GM18519 (cell line): ENCODE data around the gene CMTM8.
"Not testable (repeated sequence)": the region's sequence is repeated elsewhere in the genome, so short reads cannot be mapped to it uniquely, and the experiment has no call there.

Experiments used
- ATAC-seq: cut with Tn5 transposase; IDR thresholded peaks from one replicate; pipeline ENCODE4 v1.9.1; 2021; ENCODE audit warnings: mild to moderate bottlenecking, moderate library complexity; ENCODE audit not compliant: unreplicated experiment, low FRiP score

The CMTM8 gene

DNA sequence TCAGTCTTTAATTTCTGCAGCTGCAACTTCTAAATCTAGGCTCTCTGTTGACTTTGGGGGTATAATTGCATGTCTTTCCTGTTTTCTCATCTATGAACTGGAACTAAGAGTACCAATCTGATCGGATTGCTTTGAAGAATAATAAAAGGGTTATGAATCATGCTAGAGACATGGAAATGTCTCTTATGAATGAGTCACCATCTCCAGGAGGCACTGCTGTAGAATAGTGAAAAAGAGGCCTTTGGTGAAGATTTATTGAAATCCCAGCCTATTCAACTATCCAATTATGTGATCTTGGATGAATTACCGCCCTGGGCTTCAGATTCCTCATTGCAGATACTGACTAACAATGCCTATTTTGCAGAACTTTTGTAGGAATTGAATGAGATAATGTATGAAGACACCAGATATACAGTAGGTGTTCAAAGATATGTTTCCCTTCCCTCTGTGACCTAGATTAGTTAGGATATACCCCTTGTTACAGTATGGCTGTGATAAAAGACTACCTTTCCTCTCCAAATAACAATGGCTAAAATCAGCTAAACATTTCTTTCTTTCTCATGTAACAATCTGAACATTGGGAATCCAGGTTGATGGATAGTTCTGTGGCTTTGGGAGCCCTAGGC, 11.5 kb upstream of the CMTM8 start:
- no peak for ATAC-seq

DNA sequence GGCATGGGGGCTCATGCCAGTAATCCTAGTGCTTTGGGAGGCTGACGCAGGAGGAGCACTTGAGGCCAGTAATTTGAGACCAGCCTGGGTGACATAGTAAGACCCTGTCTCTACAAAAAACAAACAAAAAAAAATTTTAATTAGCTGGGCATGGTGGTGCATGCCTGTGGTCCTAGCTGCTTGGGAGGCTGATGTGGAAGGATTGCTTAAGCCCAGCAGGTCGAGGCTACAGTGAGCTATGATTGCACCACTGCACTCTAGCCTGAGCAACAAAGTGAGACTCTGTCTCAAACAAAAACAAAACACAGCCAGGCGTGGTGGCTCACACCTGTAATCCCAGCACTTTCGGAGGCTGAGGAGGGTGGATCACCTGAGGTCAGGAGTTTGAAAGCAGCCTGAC, 9.7 kb upstream of the CMTM8 start:
- ATAC-seq = not testable (repeated sequence)

- ATAC-seq = no peak
Measured at GRCh38 chr3:32229565-32229964, 8.9 kb upstream of the CMTM8 start.

DNA sequence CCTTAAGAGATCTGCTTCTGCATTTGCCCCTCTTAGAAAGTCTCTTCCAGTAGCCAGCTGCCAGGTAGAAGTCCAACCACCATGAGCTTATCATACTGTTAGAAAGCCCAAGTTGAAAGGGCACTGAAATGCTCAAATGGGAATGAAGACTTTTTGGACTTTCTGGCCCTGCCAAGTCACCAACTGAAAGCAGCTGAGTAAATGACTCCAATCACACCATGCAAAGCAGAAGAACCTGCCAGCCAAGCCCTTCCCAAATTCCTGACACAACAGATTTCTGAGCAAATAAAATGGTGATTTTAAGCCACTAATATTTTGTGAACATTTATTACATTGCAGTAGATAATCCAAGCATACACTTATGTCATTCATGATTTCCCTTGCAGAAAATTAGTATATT, 2.1 kb upstream of the CMTM8 start:
- no peak for ATAC-seq

- ATAC-seq = no peak
Measured at GRCh38 chr3:32237670-32238452, 619 bp upstream of the CMTM8 start.

DNA sequence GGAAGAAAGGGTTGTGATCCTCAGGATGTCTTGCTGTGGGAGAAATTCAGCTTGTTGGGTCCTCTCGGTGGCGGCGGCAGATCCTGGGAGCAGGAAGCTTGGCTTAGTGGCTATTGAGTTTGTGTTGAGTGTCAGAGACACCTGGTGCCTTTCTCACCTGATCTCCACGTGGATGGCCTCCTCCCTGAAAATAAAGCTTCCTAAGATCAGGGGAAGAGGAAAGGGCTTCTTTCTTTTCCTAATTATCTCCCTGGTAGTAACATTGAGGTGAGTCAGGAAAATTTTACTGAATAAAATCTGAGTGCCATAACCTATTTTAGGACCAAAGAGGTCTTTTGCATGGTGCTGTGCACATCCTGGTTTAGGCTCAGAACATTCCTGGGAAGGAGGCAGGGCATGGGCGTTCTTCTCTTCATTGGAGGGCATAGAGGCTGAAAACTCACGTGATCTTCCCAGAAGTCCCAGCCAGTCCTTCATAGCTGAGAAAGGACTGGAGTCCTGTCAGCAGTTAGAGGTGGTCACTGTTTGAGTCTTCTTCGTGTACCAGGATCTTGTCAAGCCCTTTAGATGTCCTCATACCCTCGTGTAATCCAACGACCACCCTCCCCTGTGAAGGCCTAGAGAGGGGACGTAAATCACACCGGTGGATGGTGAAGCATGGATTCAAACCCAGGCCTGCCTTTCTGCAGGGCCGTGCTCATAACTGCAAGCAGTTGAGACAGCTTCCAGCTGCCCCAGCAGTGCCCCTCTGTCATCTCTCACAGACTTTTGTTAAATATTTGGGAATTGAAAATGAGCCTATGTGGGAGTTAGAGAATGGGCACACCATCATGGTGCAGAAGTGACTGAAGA, 1.1 kb downstream of the CMTM8 start:
- no peak for ATAC-seq

DNA sequence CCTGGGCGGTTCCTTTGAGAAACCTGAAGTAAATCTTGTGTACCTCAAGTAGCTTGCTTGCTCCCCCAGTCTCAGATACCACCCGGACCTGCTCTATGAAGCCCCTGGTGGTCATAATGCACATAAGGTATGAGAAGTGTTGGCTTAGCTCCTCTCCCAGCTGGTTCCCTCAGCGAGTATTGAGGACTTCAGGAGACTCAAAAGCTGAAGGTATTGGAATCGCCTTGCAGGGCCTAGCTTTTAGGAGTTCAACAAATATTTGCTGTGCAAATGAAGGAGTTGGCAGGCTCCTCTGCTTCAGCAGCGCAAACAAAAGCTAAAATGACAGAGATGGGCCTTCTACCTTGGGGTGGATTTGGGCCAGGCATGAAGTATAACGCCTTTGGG, 1.7 kb downstream of the CMTM8 start:
- ATAC-seq = no peak

DNA sequence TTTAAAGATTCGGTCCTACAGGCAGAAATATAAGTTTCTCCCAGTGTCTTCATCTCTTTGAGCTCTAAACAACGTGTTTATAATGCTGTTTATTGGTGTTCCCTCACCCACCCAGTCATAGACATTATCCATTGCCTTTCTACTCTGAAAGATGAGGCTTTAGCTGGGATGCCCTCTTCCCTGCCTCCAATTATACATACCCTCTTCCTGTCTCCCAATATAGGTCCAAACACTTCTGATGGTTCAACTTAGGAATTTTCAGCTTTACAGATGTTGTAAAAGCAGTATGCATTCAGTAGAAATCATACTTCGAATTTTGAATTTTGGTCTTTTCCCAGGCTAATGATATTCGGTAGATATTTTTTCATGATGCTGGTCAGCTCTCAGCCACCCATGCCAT, 2.6 kb downstream of the CMTM8 start:
- ATAC-seq = no peak

DNA sequence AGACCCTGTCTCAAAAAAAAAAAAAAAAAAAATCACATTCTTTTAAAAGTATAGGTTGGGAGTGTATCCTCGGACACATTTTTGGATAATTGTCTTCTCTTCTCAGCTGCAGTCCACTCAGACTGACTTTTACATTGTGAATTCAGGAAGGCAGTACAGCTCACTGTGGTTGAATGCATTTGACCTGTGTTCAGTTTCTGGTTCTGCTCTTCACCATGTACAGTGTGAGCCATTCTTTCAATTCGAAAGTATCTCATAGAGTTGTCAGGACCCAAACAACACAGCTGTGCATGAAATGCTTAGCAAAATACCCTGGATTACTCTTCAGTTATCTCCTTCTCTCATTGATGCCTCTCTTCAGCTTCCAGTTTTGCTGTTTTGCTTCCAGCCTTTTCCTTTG, 5.0 kb downstream of the CMTM8 start:
- ATAC-seq = no peak

DNA sequence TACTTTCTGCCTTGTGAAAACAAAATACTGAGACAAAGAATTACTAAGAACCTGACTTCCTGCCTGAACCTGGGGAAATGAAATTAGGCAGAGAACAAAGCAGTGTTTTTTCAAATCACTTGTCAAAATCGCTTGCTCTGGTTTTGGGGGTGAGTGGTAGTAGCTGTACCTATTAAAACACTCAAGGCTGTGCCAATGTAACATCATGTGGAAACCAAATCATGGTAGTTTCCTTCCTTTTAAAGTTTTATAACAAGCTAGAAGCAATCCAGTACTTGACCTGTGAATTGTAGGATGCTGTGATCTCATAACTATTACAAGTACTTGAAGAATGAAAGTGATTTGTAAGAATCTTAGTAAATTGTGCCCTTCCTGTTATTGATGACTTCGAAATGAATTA, 6.7 kb downstream of the CMTM8 start:
- no peak for ATAC-seq

- ATAC-seq = no peak
Measured at GRCh38 chr3:32246079-32246675, 7.7 kb downstream of the CMTM8 start.

DNA sequence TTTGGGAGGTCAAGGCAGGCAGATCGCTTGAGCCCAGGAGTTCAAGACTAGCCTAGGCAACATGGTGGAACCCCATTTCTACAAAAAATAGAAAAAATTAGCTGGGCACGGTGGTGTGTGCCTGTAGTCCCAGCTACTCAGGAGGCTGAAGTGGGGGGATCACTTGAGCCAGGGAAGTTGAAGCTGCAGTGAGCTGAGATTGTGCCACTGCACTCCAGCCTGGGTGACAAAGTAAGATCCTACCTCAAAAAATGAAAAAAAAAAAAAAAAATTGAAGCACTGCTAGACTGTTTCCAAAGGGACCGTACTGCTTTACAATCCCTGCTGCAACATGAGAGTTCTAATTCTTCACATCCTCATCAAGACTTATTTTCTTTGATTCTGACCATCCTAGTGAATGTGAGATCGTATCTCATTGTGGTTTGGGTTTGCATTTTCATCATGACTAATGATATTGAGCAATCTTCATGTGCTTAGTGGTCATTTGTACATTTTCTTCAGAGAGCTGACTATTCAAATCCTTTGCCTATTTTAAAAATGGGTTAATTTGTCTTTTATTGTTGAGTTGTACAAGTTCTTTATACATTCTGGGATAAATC, 10.8 kb downstream of the CMTM8 start:
- ATAC-seq = no peak

DNA sequence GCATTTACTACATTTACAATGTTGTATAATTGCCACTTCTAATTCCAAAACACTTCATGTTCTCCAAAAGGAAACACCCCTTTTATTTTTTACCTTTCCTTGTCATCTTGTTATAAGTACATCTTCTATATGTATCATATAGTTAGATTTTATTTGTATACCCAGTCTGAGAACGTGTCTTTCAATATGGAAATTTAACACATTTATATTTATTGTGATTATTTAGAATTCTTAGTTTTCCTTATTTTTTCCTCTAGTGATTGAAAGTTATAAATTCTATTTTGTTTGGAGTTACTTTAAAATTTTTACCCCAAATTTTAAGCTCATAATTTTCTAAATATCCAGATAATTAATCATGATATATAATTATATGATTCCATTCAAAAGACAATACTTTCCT, 15.8 kb downstream of the CMTM8 start:
- no peak for ATAC-seq

DNA sequence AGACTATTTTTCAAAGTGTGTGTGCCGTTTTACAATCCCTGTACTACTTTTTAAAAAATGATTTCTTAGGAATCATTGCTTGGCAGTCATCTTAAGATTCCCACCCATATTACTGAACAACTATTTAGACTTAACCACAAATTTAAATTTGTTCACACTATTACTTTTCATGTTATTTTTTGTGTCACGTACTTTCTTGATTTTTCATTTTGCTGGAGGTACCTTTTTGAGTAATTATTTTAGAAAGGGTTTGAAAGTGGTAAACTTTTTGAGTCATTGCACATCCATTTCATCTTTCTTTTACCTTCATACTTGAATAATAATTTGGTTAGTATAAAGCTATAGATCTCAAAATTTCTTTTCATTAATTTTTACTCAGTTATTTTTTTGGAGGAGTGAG, 16.9 kb downstream of the CMTM8 start:
- no peak for ATAC-seq

DNA sequence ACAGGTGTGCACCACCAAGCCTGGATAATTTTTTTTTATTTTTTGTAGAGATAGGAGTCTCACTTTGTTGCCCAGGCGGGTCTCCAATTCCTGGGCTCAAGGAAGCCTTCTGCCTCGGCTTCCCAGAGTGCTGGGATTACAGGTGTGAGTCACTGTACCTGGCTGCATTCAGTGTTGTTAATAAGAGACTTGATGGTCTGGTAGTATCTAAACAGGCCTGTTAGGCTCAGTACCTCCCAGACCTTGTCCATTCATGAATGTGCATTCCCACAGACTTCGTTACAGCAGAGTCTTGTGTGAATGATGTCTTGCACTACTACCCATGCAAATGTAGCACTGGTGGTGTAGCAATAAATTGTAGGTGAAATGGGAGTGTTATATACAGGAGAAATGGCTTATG, 17.7 kb downstream of the CMTM8 start:
- no peak for ATAC-seq

DNA sequence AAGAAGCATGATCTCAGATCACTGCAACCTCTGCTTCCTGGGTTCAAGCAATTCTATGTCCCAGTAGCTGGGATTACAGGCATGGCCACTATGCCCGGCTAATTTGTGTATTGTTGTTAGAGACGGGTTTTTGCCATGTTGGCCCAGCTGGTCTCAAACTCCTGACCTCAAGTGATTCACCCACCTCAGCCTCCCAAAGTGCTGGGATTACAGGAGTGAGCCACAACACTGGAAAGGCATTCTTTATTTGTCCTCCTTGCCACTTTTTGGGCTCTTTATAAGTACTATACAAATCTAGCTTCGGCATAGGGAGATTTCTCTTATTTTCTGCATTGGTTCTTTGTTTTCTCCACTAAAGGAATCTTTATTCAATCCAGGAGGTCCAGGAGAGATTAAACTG, 18.6 kb downstream of the CMTM8 start:
- ATAC-seq = no peak

GRCh38 chr3:32257641-32258438, 19.4 kb downstream of the CMTM8 start:
- no peak for ATAC-seq

GRCh38 chr3:32258869-32259268, 20.4 kb downstream of the CMTM8 start:
- ATAC-seq = no peak

- no peak for ATAC-seq
Measured at GRCh38 chr3:32261545-32261944, 23.1 kb downstream of the CMTM8 start.

DNA sequence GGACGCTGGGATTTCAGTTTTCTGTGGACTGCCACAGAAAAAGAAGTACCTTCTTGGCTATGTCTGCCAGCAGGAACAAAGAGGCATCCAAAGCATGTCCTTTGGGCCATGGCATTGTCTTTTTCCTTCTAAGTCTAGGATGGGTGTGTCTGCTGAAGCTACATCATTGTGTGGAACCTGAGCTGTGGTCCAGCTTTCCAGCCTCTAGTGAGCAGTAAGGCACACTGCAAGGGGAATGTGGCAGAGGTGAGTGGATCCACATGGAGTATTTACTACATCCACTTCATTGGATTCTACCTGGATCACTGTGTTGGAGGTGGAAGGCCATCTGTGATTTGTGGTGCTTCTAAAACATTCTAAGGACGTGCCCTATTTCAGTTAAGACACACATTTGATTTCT, 23.7 kb downstream of the CMTM8 start:
- no peak for ATAC-seq
